ENCODE measurements around the gene SDR42E1. TPM values are rescaled to one million over a fixed set of nuclear protein-coding genes. Genes with fewer than 3 reads are reported as not detected.

SDR42E1 gene
- total RNA-seq, 1 experiment from 2014 or later, result 0.33 TPM

DNA sequence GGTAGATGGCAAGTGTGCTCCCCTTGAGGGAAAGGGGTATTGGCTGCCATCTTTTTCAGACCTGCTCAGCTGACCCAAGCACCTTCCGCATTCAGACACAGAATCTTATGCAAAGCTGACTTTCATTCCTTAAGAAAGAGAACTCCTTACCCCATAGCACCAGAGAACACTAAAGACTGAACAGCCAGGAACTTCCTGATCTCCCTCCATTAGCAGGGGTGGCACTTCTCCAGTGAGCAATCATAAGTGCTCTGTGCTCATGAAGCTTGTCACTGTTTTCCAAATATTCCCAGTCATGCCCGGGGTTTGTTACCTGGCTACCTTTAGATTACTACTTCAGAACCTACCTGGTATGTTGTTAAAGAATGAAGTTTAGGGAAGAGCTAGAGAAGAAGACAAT is 35.7 kb upstream of the SDR42E1 start:
- H3K27me3 ChIP-seq (ENCODE audit: control insufficient read depth, insufficient read depth, low read length), result peaks cover 2% of the 10 kb centered on the region; the same call in 1 of the 2 replicates
- no peaks in the 10 kb centered on the region for H3K9me3 ChIP-seq (ENCODE audit: control insufficient read depth, insufficient read depth, low read depth, low read length)
- DNase-seq (ENCODE audit: low read depth, low spot score) (no peak), ATAC-seq (no peak)
- POLR2A ChIA-PET, result no interaction called here
- BruUV-seq (replicated peaks), result no TSS peak
- H3K27ac ChIP-seq (ENCODE audit: low read length), result no peak overlapping the region
- no peaks in the 10 kb centered on the region for H3K36me3 ChIP-seq (ENCODE audit: control insufficient read depth, insufficient read depth, low read length)
- H3K4me3 ChIP-seq (ENCODE audit: low read depth in 2 of 2, low read length in 2 of 2), result no peak overlapping the region
- in situ Hi-C loops (cut with HindIII; ENCODE audit: low pct_unique_long_range_greater_than_20kb, low sequenced_read_pairs) (no loop called here), intact Hi-C loops (cut with micrococcal nuclease; ENCODE audit: unreplicated experiment) (no loop called here)
- H3K4me1 ChIP-seq (ENCODE audit: control insufficient read depth, insufficient read depth, low read length), result no peaks in the 10 kb centered on the region
- CTCF ChIA-PET, result no interaction called here
- no peak for TF ChIP-seq CTCF (IDR thresholded peaks at IDR 0.05)
- no peak for TF ChIP-seq SIN3A (IDR thresholded peaks at IDR 0.05; ENCODE audit: borderline replicate concordance, insufficient read depth, low read depth, low read length)
- TF ChIP-seq, protein P1, sequence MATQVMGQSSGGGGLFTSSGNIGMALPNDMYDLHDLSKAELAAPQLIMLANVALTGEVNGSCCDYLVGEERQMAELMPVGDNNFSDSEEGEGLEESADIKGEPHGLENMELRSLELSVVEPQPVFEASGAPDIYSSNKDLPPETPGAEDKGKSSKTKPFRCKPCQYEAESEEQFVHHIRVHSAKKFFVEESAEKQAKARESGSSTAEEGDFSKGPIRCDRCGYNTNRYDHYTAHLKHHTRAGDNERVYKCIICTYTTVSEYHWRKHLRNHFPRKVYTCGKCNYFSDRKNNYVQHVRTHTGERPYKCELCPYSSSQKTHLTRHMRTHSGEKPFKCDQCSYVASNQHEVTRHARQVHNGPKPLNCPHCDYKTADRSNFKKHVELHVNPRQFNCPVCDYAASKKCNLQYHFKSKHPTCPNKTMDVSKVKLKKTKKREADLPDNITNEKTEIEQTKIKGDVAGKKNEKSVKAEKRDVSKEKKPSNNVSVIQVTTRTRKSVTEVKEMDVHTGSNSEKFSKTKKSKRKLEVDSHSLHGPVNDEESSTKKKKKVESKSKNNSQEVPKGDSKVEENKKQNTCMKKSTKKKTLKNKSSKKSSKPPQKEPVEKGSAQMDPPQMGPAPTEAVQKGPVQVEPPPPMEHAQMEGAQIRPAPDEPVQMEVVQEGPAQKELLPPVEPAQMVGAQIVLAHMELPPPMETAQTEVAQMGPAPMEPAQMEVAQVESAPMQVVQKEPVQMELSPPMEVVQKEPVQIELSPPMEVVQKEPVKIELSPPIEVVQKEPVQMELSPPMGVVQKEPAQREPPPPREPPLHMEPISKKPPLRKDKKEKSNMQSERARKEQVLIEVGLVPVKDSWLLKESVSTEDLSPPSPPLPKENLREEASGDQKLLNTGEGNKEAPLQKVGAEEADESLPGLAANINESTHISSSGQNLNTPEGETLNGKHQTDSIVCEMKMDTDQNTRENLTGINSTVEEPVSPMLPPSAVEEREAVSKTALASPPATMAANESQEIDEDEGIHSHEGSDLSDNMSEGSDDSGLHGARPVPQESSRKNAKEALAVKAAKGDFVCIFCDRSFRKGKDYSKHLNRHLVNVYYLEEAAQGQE (IDR thresholded peaks at IDR 0.05; ENCODE audit: insufficient read depth in 1 of 2, low read depth in 2 of 2, low read length in 1 of 2), result no peak
- TF ChIP-seq POLR2AphosphoS5 (IDR thresholded peaks at IDR 0.05; ENCODE audit: low read depth, low read length), result no peak
- TF ChIP-seq TCF7L2 (IDR thresholded peaks at IDR 0.05; ENCODE audit: low read depth, low read length), result no peak

GRCh38 chr16:82046541-82046940 is 35.3 kb upstream of the SDR42E1 start:
- Histone ChIP-seq H3K9me3 (ENCODE audit: control insufficient read depth, insufficient read depth, low read depth, low read length) (no peaks in the 10 kb centered on the region), H3K27me3 (ENCODE audit: control insufficient read depth, insufficient read depth, low read length) (peaks cover 2% of the 10 kb centered on the region; the same call in 1 of the 2 replicates), H3K4me1 (ENCODE audit: control insufficient read depth, insufficient read depth, low read length) (no peaks in the 10 kb centered on the region), H3K36me3 (ENCODE audit: control insufficient read depth, insufficient read depth, low read length) (no peaks in the 10 kb centered on the region), H3K27ac (ENCODE audit: low read length) (no peak overlapping the region), H3K4me3 (ENCODE audit: low read depth in 2 of 2, low read length in 2 of 2) (no peak overlapping the region)
- CTCF ChIA-PET, result no interaction called here
- in situ Hi-C loops (cut with HindIII; ENCODE audit: low pct_unique_long_range_greater_than_20kb, low sequenced_read_pairs) (no loop called here), intact Hi-C loops (cut with micrococcal nuclease; ENCODE audit: unreplicated experiment) (no loop called here)
- POLR2A ChIA-PET, result no interaction called here
- DNase-seq (ENCODE audit: low read depth, low spot score) (no peak), ATAC-seq (no peak)
- no peak for TF ChIP-seq SIN3A (IDR thresholded peaks at IDR 0.05; ENCODE audit: borderline replicate concordance, insufficient read depth, low read depth, low read length)
- TF ChIP-seq, protein P1 (IDR thresholded peaks at IDR 0.05; ENCODE audit: insufficient read depth in 1 of 2, low read depth in 2 of 2, low read length in 1 of 2), result no peak
- TF ChIP-seq TCF7L2 (IDR thresholded peaks at IDR 0.05; ENCODE audit: low read depth, low read length), result no peak
- no TSS peak for BruUV-seq (replicated peaks)

All from Panc1 (cell line).